ENCODE data around the gene EPHX1.

DNA sequence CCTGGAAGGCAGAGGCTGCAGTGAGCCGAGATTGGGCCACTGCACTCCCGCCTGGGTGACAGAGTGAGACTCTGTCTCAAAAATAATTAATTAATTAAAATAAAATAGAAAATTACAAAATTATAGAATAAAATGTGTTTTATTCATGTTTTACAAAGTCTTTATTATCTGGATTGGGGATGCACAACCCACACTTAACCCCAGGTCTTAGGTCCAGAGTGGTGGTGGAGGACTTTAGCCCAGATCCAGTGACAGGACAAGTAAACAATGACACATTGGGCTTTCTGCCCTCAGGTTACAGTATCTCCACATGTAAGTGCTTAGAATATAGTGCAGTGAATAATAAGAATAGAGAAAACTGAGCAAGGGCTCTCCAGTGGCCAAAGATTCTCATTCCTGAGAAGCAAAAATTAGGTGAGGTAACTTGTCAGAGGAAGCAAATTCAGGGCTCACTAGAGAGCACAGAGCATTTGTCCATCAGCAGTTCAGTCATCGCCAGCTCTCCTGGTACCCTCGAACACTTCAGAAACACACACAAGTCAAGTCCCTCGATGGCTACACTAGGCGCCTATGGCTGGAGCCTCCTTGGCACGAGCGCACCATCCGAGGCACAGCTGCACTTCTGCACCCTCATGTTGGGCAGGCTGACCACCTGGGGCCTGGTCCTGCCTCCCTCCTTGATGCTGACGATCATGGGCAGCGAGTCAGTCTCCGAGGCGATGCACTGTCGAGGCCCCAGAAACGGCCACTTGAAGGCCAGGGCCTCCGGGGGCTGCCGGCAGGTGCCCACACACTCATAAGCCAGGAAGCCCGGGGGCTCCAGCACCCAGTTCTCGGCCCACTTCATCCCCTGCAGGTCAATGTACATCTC, 76.5 kb downstream of the EPHX1 start:
- TF ChIP-seq, protein P1, sequence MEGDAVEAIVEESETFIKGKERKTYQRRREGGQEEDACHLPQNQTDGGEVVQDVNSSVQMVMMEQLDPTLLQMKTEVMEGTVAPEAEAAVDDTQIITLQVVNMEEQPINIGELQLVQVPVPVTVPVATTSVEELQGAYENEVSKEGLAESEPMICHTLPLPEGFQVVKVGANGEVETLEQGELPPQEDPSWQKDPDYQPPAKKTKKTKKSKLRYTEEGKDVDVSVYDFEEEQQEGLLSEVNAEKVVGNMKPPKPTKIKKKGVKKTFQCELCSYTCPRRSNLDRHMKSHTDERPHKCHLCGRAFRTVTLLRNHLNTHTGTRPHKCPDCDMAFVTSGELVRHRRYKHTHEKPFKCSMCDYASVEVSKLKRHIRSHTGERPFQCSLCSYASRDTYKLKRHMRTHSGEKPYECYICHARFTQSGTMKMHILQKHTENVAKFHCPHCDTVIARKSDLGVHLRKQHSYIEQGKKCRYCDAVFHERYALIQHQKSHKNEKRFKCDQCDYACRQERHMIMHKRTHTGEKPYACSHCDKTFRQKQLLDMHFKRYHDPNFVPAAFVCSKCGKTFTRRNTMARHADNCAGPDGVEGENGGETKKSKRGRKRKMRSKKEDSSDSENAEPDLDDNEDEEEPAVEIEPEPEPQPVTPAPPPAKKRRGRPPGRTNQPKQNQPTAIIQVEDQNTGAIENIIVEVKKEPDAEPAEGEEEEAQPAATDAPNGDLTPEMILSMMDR (IDR thresholded peaks at IDR 0.05) = no peak
- TF ChIP-seq FOSL2 (IDR thresholded peaks at IDR 0.05) (no peak), FOSL2 (CRISPR knock-in tag; IDR thresholded peaks at IDR 0.05) (no peak), MYC (IDR thresholded peaks at IDR 0.05; ENCODE audit: borderline replicate concordance, low read length) (no peak), CHD4 (IDR thresholded peaks at IDR 0.05; ENCODE audit: borderline replicate concordance) (no peak), EP300 (IDR thresholded peaks at IDR 0.05) (no peak), MAZ (IDR thresholded peaks at IDR 0.05; ENCODE audit: borderline replicate concordance, low read depth, low read length) (no peak), ZSCAN20 (CRISPR knock-in tag; IDR thresholded peaks at IDR 0.05) (no peak), POLR2A (IDR thresholded peaks at IDR 0.05; ENCODE audit: low read length) (no peak), JUN (IDR thresholded peaks at IDR 0.05) (no peak), ZFP36 (IDR thresholded peaks at IDR 0.05; ENCODE audit: borderline replicate concordance, partially characterized antibody) (no peak)
- TF ChIP-seq, protein P2, sequence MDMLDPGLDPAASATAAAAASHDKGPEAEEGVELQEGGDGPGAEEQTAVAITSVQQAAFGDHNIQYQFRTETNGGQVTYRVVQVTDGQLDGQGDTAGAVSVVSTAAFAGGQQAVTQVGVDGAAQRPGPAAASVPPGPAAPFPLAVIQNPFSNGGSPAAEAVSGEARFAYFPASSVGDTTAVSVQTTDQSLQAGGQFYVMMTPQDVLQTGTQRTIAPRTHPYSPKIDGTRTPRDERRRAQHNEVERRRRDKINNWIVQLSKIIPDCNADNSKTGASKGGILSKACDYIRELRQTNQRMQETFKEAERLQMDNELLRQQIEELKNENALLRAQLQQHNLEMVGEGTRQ (IDR thresholded peaks at IDR 0.05) = no peak
- TF ChIP-seq, protein P3, sequence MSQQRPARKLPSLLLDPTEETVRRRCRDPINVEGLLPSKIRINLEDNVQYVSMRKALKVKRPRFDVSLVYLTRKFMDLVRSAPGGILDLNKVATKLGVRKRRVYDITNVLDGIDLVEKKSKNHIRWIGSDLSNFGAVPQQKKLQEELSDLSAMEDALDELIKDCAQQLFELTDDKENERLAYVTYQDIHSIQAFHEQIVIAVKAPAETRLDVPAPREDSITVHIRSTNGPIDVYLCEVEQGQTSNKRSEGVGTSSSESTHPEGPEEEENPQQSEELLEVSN (IDR thresholded peaks at IDR 0.05; ENCODE audit: borderline replicate concordance, low read depth) = no peak

Data from A549 (cell line).